ENCODE results near the gene PTMS. TPM values are rescaled to one million over a fixed set of nuclear protein-coding genes. Genes with fewer than 3 reads are reported as not detected.

Gene PTMS
- total and polyA plus RNA-seq, 2 of the 13 experiments (the other 11 are each of a cell fraction or from before 2014, with no cell fraction given): 40.5 to 82.4 TPM

DNA sequence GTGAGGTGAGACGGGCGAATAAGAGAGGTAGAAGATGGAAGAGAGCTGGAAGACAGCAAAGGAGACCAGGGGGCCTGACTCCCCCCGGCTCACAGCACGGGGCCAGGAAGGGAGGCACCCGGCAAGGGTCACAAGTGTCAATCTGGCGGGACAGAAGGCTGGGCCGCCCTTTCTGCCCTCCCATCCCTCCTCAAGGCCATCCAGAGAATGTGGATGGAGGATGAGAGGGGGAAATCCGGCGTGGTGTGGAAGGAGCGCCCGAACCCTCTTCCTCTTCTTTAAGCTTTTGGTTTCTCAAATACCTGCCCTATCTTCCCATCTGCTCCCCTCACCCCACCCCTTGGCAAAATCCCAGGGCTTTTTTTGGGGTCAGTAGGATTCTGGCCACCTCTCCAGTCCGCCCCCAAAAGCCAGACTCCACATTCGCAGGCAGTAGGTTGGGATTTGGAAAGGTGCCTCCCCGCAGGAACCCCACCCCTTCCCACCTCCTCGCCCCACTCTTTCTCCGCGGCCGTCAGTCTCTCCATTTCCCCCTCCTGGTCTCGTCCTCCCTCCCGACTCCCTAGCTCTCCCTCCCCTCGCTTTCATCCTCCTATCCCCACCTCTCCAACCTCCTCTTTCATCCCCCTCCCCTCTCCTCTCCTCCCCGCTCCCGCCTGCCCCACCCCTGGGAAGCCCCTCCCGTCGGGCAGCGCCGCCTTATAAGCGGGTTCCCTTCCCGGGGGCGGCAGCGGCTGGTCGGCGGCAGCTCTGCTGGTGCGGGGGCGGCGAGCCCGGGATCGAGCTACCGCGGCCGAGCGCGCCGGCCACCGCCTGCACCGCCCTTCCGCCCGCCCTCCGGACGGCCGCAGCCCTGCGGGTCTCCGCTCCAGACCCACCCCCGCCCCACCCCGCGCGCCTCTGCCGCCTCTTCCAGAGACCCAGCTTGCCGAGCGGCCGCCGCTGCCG is at the start of gene PTMS (continued):
- peak; percentile 75; the same call in 1 of the 2 replicates for TF ChIP-seq ZFP82 (CRISPR knock-in tag; IDR thresholded peaks at IDR 0.05; ENCODE audit: borderline replicate concordance)
- no peak for TF ChIP-seq KAT2B (IDR thresholded peaks at IDR 0.05; ENCODE audit: borderline replicate concordance, low read depth, low read length)
- no peak for TF ChIP-seq ZNF772 (CRISPR knock-in tag; IDR thresholded peaks at IDR 0.05)
- TF ChIP-seq, protein P1, sequence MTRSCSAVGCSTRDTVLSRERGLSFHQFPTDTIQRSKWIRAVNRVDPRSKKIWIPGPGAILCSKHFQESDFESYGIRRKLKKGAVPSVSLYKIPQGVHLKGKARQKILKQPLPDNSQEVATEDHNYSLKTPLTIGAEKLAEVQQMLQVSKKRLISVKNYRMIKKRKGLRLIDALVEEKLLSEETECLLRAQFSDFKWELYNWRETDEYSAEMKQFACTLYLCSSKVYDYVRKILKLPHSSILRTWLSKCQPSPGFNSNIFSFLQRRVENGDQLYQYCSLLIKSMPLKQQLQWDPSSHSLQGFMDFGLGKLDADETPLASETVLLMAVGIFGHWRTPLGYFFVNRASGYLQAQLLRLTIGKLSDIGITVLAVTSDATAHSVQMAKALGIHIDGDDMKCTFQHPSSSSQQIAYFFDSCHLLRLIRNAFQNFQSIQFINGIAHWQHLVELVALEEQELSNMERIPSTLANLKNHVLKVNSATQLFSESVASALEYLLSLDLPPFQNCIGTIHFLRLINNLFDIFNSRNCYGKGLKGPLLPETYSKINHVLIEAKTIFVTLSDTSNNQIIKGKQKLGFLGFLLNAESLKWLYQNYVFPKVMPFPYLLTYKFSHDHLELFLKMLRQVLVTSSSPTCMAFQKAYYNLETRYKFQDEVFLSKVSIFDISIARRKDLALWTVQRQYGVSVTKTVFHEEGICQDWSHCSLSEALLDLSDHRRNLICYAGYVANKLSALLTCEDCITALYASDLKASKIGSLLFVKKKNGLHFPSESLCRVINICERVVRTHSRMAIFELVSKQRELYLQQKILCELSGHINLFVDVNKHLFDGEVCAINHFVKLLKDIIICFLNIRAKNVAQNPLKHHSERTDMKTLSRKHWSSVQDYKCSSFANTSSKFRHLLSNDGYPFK (CRISPR knock-in tag; IDR thresholded peaks at IDR 0.05; ENCODE audit: borderline replicate concordance): no peak
- TF ChIP-seq, protein P2, sequence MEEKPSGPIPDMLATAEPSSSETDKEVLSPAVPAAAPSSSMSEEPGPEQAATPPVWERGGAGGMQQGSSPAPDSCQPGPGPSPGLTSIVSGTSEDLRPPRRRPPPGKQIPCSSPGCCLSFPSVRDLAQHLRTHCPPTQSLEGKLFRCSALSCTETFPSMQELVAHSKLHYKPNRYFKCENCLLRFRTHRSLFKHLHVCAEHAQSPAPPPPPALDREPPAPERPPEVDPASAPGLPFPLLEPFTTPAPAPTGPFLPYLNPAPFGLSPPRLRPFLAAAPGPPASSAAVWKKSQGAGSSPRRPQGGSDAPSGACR (CRISPR knock-in tag; IDR thresholded peaks at IDR 0.05): peak; percentile 70; the same call in 1 of the 2 replicates
- TF ChIP-seq FOXC1 (CRISPR knock-in tag; IDR thresholded peaks at IDR 0.05; ENCODE audit: borderline replicate concordance): 0 out of 2 replicates have a peak, but pooled peaks have one; percentile 25
- no peak for TF ChIP-seq PCBP1 (IDR thresholded peaks at IDR 0.05; ENCODE audit: borderline replicate concordance, low read depth, low read length)
- TF ChIP-seq, protein P3, sequence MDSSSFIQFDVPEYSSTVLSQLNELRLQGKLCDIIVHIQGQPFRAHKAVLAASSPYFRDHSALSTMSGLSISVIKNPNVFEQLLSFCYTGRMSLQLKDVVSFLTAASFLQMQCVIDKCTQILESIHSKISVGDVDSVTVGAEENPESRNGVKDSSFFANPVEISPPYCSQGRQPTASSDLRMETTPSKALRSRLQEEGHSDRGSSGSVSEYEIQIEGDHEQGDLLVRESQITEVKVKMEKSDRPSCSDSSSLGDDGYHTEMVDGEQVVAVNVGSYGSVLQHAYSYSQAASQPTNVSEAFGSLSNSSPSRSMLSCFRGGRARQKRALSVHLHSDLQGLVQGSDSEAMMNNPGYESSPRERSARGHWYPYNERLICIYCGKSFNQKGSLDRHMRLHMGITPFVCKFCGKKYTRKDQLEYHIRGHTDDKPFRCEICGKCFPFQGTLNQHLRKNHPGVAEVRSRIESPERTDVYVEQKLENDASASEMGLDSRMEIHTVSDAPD (CRISPR knock-in tag; IDR thresholded peaks at IDR 0.05): no peak
- peak in 1 of 2 experiments; percentile 47; a peak in 1 of 4 replicates for TF ChIP-seq POLR2A (IDR thresholded peaks at IDR 0.05; ENCODE audit: insufficient read depth in 1 of 2, low read depth in 2 of 2, low read length in 2 of 2)
- TF ChIP-seq TBX2 (CRISPR knock-in tag; IDR thresholded peaks at IDR 0.05; ENCODE audit: borderline replicate concordance): peak; percentile 36; the same call in 1 of the 2 replicates
- 0 out of 2 replicates have a peak, but pooled peaks have one; percentile 4 for TF ChIP-seq PHF20 (CRISPR knock-in tag; IDR thresholded peaks at IDR 0.05)
- no peak for TF ChIP-seq ZNF841 (CRISPR knock-in tag; IDR thresholded peaks at IDR 0.05; ENCODE audit: borderline replicate concordance)
- 0 out of 2 replicates have a peak, but pooled peaks have one; percentile 22 for TF ChIP-seq HDAC1 (CRISPR knock-in tag; IDR thresholded peaks at IDR 0.05)
- TF ChIP-seq TEAD3 (CRISPR knock-in tag; optimal IDR thresholded peaks at IDR 0.05; ENCODE audit: borderline replicate concordance): no peak
- TF ChIP-seq, protein P4, sequence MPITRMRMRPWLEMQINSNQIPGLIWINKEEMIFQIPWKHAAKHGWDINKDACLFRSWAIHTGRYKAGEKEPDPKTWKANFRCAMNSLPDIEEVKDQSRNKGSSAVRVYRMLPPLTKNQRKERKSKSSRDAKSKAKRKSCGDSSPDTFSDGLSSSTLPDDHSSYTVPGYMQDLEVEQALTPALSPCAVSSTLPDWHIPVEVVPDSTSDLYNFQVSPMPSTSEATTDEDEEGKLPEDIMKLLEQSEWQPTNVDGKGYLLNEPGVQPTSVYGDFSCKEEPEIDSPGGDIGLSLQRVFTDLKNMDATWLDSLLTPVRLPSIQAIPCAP (CRISPR knock-in tag; IDR thresholded peaks at IDR 0.05; ENCODE audit: low read depth): no peak
- TF ChIP-seq, protein P5, sequence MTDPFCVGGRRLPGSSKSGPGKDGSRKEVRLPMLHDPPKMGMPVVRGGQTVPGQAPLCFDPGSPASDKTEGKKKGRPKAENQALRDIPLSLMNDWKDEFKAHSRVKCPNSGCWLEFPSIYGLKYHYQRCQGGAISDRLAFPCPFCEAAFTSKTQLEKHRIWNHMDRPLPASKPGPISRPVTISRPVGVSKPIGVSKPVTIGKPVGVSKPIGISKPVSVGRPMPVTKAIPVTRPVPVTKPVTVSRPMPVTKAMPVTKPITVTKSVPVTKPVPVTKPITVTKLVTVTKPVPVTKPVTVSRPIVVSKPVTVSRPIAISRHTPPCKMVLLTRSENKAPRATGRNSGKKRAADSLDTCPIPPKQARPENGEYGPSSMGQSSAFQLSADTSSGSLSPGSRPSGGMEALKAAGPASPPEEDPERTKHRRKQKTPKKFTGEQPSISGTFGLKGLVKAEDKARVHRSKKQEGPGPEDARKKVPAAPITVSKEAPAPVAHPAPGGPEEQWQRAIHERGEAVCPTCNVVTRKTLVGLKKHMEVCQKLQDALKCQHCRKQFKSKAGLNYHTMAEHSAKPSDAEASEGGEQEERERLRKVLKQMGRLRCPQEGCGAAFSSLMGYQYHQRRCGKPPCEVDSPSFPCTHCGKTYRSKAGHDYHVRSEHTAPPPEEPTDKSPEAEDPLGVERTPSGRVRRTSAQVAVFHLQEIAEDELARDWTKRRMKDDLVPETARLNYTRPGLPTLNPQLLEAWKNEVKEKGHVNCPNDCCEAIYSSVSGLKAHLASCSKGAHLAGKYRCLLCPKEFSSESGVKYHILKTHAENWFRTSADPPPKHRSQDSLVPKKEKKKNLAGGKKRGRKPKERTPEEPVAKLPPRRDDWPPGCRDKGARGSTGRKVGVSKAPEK (CRISPR knock-in tag; IDR thresholded peaks at IDR 0.05; ENCODE audit: borderline replicate concordance): no peak

Data from HepG2 (cell line).